ES-I3 (cell line): Measurements from ENCODE around the gene SHANK1.
"Not testable (repeated sequence)": the region's sequence is repeated elsewhere in the genome, so short reads cannot be mapped to it uniquely, and the experiment has no call there.

Source experiments
- H3K36me3 ChIP-seq: 2 replicates; pipeline ENCODE4 v1.6.1; 2013; ENCODE audit warnings: mild to moderate bottlenecking, low read length, control low read depth, moderate library complexity; ENCODE audit not compliant: insufficient read depth
- H3K4me1 ChIP-seq: 2 replicates; pipeline ENCODE4 v1.6.1; 2013; ENCODE audit warnings: mild to moderate bottlenecking, control low read depth, low read length; ENCODE audit not compliant: insufficient read depth
- H3K9ac ChIP-seq: 2 replicates; pipeline ENCODE4 v1.6.1; 2013; ENCODE audit warnings: low read depth, mild to moderate bottlenecking, low read length, moderate library complexity
- H3K9me3 ChIP-seq: 2 replicates; pipeline ENCODE4 v1.6.1; 2013; ENCODE audit warnings: mild to moderate bottlenecking, low read length, moderate library complexity; ENCODE audit not compliant: control insufficient read depth, insufficient read depth

SHANK1 gene

GRCh38 chr19:50719566-50719965 lies at the start of gene SHANK1:
TSS of gene SHANK1 (minus strand) at chr19:50719802. CDS start at chr19:50716919, 2,883 bp downstream.
- H3K4me1 ChIP-seq = peaks cover 18% of the 10 kb centered on the region; the same call in 1 of the 2 replicates
- no peaks in the 10 kb centered on the region for H3K9me3 ChIP-seq
- H3K36me3 ChIP-seq = no peaks in the 10 kb centered on the region
- peak within 1 kb of the TSS; percentile 38; the same call in 1 of the 2 replicates for H3K9ac ChIP-seq

- H3K9ac ChIP-seq = no peak overlapping the region
- H3K36me3 ChIP-seq = no peaks in the 10 kb centered on the region
Measured at GRCh38 chr19:50768277-50768676, 48.7 kb upstream of the SHANK1 start.

GRCh38 chr19:50767263-50767662 lies 47.7 kb upstream of the SHANK1 start:
- not testable (repeated sequence) for H3K4me1 ChIP-seq, H3K36me3 ChIP-seq, H3K9ac ChIP-seq, H3K9me3 ChIP-seq

More at GRCh38 chr19:50768277-50768676, 48.7 kb upstream of the SHANK1 start:
- Histone ChIP-seq H3K9me3 (no peaks in the 10 kb centered on the region; the same call in 1 of the 2 replicates), H3K4me1 (no peaks in the 10 kb centered on the region; the same call in 1 of the 2 replicates)

GRCh38 chr19:50766746-50767145 lies 47.1 kb upstream of the SHANK1 start:
- H3K9ac ChIP-seq, H3K4me1 ChIP-seq, H3K9me3 ChIP-seq, H3K36me3 ChIP-seq: not testable (repeated sequence)

GRCh38 chr19:50764409-50764808 lies 44.8 kb upstream of the SHANK1 start:
- H3K36me3 ChIP-seq = no peaks in the 10 kb centered on the region
- H3K4me1 ChIP-seq = no peaks in the 10 kb centered on the region; the same call in 1 of the 2 replicates
- H3K9ac ChIP-seq = no peak overlapping the region
- no peaks in the 10 kb centered on the region; the same call in 1 of the 2 replicates for H3K9me3 ChIP-seq

- not testable (repeated sequence) for H3K36me3 ChIP-seq, H3K4me1 ChIP-seq, H3K9me3 ChIP-seq, H3K9ac ChIP-seq
Measured at GRCh38 chr19:50763521-50763920, 43.9 kb upstream of the SHANK1 start.

- H3K9ac ChIP-seq, H3K36me3 ChIP-seq: not testable (repeated sequence)
Measured at GRCh38 chr19:50761501-50761900, 41.9 kb upstream of the SHANK1 start.

GRCh38 chr19:50759886-50760285 lies 40.3 kb upstream of the SHANK1 start:
- H3K4me1 ChIP-seq = no peaks in the 10 kb centered on the region
- no peak overlapping the region for H3K9ac ChIP-seq
- no peaks in the 10 kb centered on the region for H3K36me3 ChIP-seq
- no peaks in the 10 kb centered on the region; the same call in 1 of the 2 replicates for H3K9me3 ChIP-seq

More at GRCh38 chr19:50761501-50761900, 41.9 kb upstream of the SHANK1 start:
- not testable (repeated sequence) for H3K9me3 ChIP-seq, H3K4me1 ChIP-seq

GRCh38 chr19:50759076-50759475 lies 39.5 kb upstream of the SHANK1 start:
- not testable (repeated sequence) for H3K9ac ChIP-seq, H3K4me1 ChIP-seq, H3K36me3 ChIP-seq, H3K9me3 ChIP-seq

- H3K9ac ChIP-seq, H3K9me3 ChIP-seq, H3K36me3 ChIP-seq, H3K4me1 ChIP-seq: not testable (repeated sequence)
Measured at GRCh38 chr19:50757624-50758023, 38.0 kb upstream of the SHANK1 start.

- H3K4me1 ChIP-seq, H3K9me3 ChIP-seq, H3K9ac ChIP-seq, H3K36me3 ChIP-seq: not testable (repeated sequence)
Measured at GRCh38 chr19:50756244-50756643, 36.6 kb upstream of the SHANK1 start.

GRCh38 chr19:50753879-50754278 lies 34.3 kb upstream of the SHANK1 start:
- no peaks in the 10 kb centered on the region for H3K9me3 ChIP-seq
- H3K4me1 ChIP-seq = no peaks in the 10 kb centered on the region
- H3K9ac ChIP-seq = no peak overlapping the region
- no peaks in the 10 kb centered on the region for H3K36me3 ChIP-seq

GRCh38 chr19:50750010-50750409 lies 30.4 kb upstream of the SHANK1 start:
- no peaks in the 10 kb centered on the region for H3K9me3 ChIP-seq
- H3K4me1 ChIP-seq = no peaks in the 10 kb centered on the region
- no peaks in the 10 kb centered on the region for H3K36me3 ChIP-seq
- H3K9ac ChIP-seq = no peak overlapping the region

GRCh38 chr19:50749490-50749889 lies 29.9 kb upstream of the SHANK1 start:
- Histone ChIP-seq H3K9me3 (no peaks in the 10 kb centered on the region), H3K36me3 (no peaks in the 10 kb centered on the region), H3K4me1 (no peaks in the 10 kb centered on the region), H3K9ac (no peak overlapping the region)

- H3K9me3 ChIP-seq = not testable (repeated sequence)
Measured at GRCh38 chr19:50747141-50747540, 27.5 kb upstream of the SHANK1 start.

GRCh38 chr19:50745221-50745620 lies 25.6 kb upstream of the SHANK1 start:
- no peaks in the 10 kb centered on the region for H3K4me1 ChIP-seq
- no peaks in the 10 kb centered on the region for H3K9me3 ChIP-seq
- H3K9ac ChIP-seq = no peak overlapping the region
- no peaks in the 10 kb centered on the region for H3K36me3 ChIP-seq

More at GRCh38 chr19:50747141-50747540, 27.5 kb upstream of the SHANK1 start:
- H3K4me1 ChIP-seq, H3K9ac ChIP-seq, H3K36me3 ChIP-seq: not testable (repeated sequence)
